Skin of body (tissue), 2 donors: Measurements from ENCODE around the gene ZC3H12C. TPM values are rescaled to one million over a fixed set of nuclear protein-coding genes. Genes with fewer than 3 reads are reported as not detected.

Experiments used
- DNase-seq: peaks from one replicate; lab custom pipeline; 2025; lab: John Stamatoyannopoulos, UW
- total RNA-seq: library from RNA; depleted of rRNA; stranded (reverse); fragments of >200 nt; gene quantifications from one replicate; pipeline ENCODE4 v1.2.3, GENCODE V29; 2014

Gene ZC3H12C
- total RNA-seq, 1 donor from 2014 or later: 10.5 TPM

- DNase-seq: no peak
These were observed 54.9 kb downstream of the ZC3H12C start for GRCh38 chr11:110147962-110148709.

- DNase-seq: no peak
These were observed 55.9 kb downstream of the ZC3H12C start for GRCh38 chr11:110148775-110149744.

GRCh38 chr11:110152199-110152598 lies 59.0 kb downstream of the ZC3H12C start:
- no peak for DNase-seq

- no peak for DNase-seq
These were observed 60.3 kb downstream of the ZC3H12C start for GRCh38 chr11:110153474-110153873.

GRCh38 chr11:110156503-110156902 lies 63.3 kb downstream of the ZC3H12C start:
- DNase-seq: no peak

GRCh38 chr11:110158317-110159200 lies 65.4 kb downstream of the ZC3H12C start:
- DNase-seq: no peak

GRCh38 chr11:110159476-110159875 lies 66.3 kb downstream of the ZC3H12C start:
- DNase-seq: no peak

GRCh38 chr11:110160016-110160415 lies 66.8 kb downstream of the ZC3H12C start:
- DNase-seq: no peak

- DNase-seq: no peak
These were observed 67.2 kb downstream of the ZC3H12C start for GRCh38 chr11:110160437-110160836.

GRCh38 chr11:110161061-110161460 lies 67.9 kb downstream of the ZC3H12C start:
- DNase-seq: no peak

- DNase-seq: no peak
These were observed 69.0 kb downstream of the ZC3H12C start for GRCh38 chr11:110162216-110162615.

GRCh38 chr11:110165039-110165925 lies 72.1 kb downstream of the ZC3H12C start:
- no peak for DNase-seq

- DNase-seq: no peak
These were observed 75.0 kb downstream of the ZC3H12C start for GRCh38 chr11:110168033-110168803.

GRCh38 chr11:110169738-110170137 lies 76.5 kb downstream of the ZC3H12C start:
- DNase-seq: no peak

GRCh38 chr11:110172468-110173065 lies 79.4 kb downstream of the ZC3H12C start:
- DNase-seq: no peak

- DNase-seq: no peak
These were observed 80.8 kb downstream of the ZC3H12C start for GRCh38 chr11:110173811-110174644.

- no peak for DNase-seq
These were observed 81.6 kb downstream of the ZC3H12C start for GRCh38 chr11:110174645-110175310.
